ENCODE data around the gene ARPP19.
"Not testable (repeated sequence)": the region's sequence is repeated elsewhere in the genome, so short reads cannot be mapped to it uniquely, and the experiment has no call there.

Gene ARPP19

DNA sequence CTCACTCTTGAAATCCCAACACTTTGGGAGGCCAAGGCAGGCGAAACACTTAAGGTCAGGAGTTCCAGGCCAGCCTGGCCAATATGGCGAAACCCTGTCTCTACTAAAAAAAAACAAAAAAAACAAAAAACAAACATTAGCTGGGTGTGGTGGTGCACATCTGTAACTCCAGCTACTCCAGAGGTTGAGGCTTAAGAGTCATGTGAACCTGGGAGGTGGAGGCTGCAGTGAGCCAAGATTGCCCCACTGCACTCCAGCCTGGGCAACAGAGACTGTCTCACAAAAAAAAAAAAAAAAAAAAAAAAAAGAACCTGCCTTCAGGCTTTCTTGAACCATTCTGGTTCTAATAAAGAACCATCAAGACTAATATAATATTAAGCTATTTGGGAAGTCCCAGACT lies 16.5 kb downstream of the ARPP19 start:
- no peak for TF ChIP-seq EZH2phosphoT487 (IDR thresholded peaks at IDR 0.05; ENCODE audit: borderline replicate concordance, low read length)
- TF ChIP-seq, protein P1, sequence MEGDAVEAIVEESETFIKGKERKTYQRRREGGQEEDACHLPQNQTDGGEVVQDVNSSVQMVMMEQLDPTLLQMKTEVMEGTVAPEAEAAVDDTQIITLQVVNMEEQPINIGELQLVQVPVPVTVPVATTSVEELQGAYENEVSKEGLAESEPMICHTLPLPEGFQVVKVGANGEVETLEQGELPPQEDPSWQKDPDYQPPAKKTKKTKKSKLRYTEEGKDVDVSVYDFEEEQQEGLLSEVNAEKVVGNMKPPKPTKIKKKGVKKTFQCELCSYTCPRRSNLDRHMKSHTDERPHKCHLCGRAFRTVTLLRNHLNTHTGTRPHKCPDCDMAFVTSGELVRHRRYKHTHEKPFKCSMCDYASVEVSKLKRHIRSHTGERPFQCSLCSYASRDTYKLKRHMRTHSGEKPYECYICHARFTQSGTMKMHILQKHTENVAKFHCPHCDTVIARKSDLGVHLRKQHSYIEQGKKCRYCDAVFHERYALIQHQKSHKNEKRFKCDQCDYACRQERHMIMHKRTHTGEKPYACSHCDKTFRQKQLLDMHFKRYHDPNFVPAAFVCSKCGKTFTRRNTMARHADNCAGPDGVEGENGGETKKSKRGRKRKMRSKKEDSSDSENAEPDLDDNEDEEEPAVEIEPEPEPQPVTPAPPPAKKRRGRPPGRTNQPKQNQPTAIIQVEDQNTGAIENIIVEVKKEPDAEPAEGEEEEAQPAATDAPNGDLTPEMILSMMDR (IDR thresholded peaks at IDR 0.05; ENCODE audit: low read depth, low read length, poor library complexity, severe bottlenecking), result no peak
- Histone ChIP-seq H3K9me2 (replicated peaks; ENCODE audit: control insufficient read depth, low read length) (no peaks in the 10 kb centered on the region), H3K4me3 (ENCODE audit: low read length) (no peak overlapping the region), H3K4me2 (ENCODE audit: low read length) (no peak overlapping the region), H3K9me3 (ENCODE audit: control insufficient read depth, insufficient read depth, low read length) (no peaks in the 10 kb centered on the region), H3F3A (ENCODE audit: control insufficient read depth, insufficient read depth) (peaks cover 7% of the 10 kb centered on the region; the same call in 1 of the 2 replicates), H4K20me1 (ENCODE audit: control insufficient read depth, insufficient read depth, low read depth, low read length) (0 out of 2 replicates have a peak, but pooled peaks cover 4% of the 10 kb centered on the region), H3K27ac (ENCODE audit: low read depth, low read length) (no peak overlapping the region), H3K79me2 (ENCODE audit: control insufficient read depth, low read length) (peaks cover 48% of the 10 kb centered on the region), H3K4me1 (ENCODE audit: control insufficient read depth, low read length) (peaks cover 27% of the 10 kb centered on the region), H3K27me3 (ENCODE audit: control insufficient read depth, low read length) (no peaks in the 10 kb centered on the region), H3K36me3 (ENCODE audit: control insufficient read depth, low read length) (peaks cover 91% of the 10 kb centered on the region)

DNA sequence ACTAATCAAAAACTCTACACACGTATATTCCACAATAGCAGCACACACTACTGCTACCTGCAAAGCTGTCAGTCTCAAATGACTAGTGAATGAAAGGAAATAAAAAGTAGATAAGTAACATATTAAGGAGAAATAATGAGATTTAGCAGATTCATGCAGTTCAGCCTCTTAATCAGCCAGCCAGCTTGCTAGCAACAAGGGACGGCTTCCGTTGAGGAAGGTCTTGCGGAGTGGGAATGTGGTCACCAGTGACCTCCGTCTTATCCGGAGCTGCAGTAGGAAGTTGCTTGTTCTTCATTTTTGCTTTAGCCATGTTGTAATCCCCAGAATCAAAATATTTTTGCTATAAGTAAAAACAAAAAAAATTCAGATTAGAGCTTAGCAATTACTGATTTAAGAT lies 17.1 kb downstream of the ARPP19 start:
- Histone ChIP-seq H4K20me1 (ENCODE audit: control insufficient read depth, insufficient read depth, low read depth, low read length) (0 out of 2 replicates have a peak, but pooled peaks cover 4% of the 10 kb centered on the region), H3K27ac (ENCODE audit: low read depth, low read length) (no peak overlapping the region), H3K4me3 (ENCODE audit: low read length) (no peak overlapping the region), H3F3A (ENCODE audit: control insufficient read depth, insufficient read depth) (peaks cover 13% of the 10 kb centered on the region; the same call in 1 of the 2 replicates), H3K36me3 (ENCODE audit: control insufficient read depth, low read length) (peaks cover 90% of the 10 kb centered on the region), H3K79me2 (ENCODE audit: control insufficient read depth, low read length) (peaks cover 42% of the 10 kb centered on the region), H3K9me2 (replicated peaks; ENCODE audit: control insufficient read depth, low read length) (no peaks in the 10 kb centered on the region), H3K4me2 (ENCODE audit: low read length) (no peak overlapping the region), H3K27me3 (ENCODE audit: control insufficient read depth, low read length) (no peaks in the 10 kb centered on the region), H3K4me1 (ENCODE audit: control insufficient read depth, low read length) (peaks cover 25% of the 10 kb centered on the region), H3K9me3 (ENCODE audit: control insufficient read depth, insufficient read depth, low read length) (no peaks in the 10 kb centered on the region)
- TF ChIP-seq, protein P1 (IDR thresholded peaks at IDR 0.05; ENCODE audit: low read depth, low read length, poor library complexity, severe bottlenecking), result no peak
- no peak for TF ChIP-seq EZH2phosphoT487 (IDR thresholded peaks at IDR 0.05; ENCODE audit: borderline replicate concordance, low read length)

DNA sequence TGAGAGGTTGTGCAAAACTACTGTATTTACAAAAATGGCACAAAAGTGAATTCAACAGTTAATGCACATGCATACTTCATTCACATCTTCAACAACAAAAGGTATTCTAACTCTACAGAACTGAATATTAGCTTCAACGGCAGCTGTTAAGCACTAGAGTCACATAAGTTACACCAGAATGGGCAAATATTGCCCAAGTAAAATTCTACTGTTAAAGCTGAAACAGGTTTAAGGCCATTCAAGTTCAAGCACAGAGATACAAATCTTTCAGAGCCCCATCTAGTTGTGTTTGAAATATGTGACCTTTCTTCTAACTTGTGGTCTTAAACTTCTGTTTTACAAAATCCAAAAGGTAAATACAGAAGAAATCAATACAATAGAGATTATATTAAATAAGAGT lies 17.6 kb downstream of the ARPP19 start:
- H3K4me3 ChIP-seq (ENCODE audit: low read length); H3K9me2 ChIP-seq (replicated peaks; ENCODE audit: control insufficient read depth, low read length); H3K4me2 ChIP-seq (ENCODE audit: low read length); H3K9me3 ChIP-seq (ENCODE audit: control insufficient read depth, insufficient read depth, low read length); H3K27ac ChIP-seq (ENCODE audit: low read depth, low read length); H4K20me1 ChIP-seq (ENCODE audit: control insufficient read depth, insufficient read depth, low read depth, low read length); H3K27me3 ChIP-seq (ENCODE audit: control insufficient read depth, low read length): not testable (repeated sequence)
- Histone ChIP-seq H3K4me1 (ENCODE audit: control insufficient read depth, low read length) (peaks cover 19% of the 10 kb centered on the region), H3F3A (ENCODE audit: control insufficient read depth, insufficient read depth) (peaks cover 13% of the 10 kb centered on the region; the same call in 1 of the 2 replicates), H3K79me2 (ENCODE audit: control insufficient read depth, low read length) (peaks cover 37% of the 10 kb centered on the region), H3K36me3 (ENCODE audit: control insufficient read depth, low read length) (peaks cover 90% of the 10 kb centered on the region)

DNA sequence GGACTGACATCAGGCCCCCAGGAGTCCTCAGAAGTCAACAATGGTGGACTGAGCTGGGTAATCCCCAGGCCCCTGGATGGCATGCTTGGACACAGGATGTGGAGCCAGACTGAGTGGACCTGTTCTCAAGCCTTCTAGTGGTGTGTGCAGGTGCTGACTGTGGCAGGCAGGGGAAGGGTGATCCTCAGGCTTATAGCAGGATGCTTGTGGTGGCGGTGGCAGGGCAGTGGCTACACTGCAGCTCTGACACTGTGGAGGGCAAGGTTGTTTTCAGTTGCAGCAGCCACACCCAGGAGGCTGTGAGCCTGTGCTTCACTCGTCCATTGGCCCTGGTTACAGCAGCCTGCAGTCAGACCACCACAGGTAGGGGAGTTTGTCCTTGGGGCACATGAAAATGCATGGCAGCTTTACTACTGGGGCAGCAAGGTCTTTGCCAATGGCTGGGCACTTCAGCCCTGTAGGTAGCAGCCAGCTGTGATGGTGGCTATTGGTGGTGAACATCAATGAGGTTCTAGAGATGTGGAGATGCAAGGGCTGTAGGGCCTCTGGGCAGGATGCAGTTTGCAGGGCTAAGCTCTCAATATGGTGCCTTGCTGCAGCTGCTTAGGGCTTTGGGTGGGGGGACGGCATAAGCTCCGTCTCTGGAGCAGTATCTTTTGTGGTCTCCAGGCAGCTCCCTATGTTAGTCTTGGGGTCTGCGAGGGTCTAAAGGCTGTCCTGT lies 22.6 kb downstream of the ARPP19 start:
- Histone ChIP-seq H3K27ac (ENCODE audit: low read depth, low read length) (no peak overlapping the region), H4K20me1 (ENCODE audit: control insufficient read depth, insufficient read depth, low read depth, low read length) (no peaks in the 10 kb centered on the region), H3K4me2 (ENCODE audit: low read length) (no peak overlapping the region), H3F3A (ENCODE audit: control insufficient read depth, insufficient read depth) (peaks cover 19% of the 10 kb centered on the region), H3K4me3 (ENCODE audit: low read length) (no peak overlapping the region), H3K9me3 (ENCODE audit: control insufficient read depth, insufficient read depth, low read length) (no peaks in the 10 kb centered on the region), H3K79me2 (ENCODE audit: control insufficient read depth, low read length) (no peaks in the 10 kb centered on the region), H3K27me3 (ENCODE audit: control insufficient read depth, low read length) (no peaks in the 10 kb centered on the region), H3K36me3 (ENCODE audit: control insufficient read depth, low read length) (peaks cover 45% of the 10 kb centered on the region), H3K4me1 (ENCODE audit: control insufficient read depth, low read length) (no peaks in the 10 kb centered on the region), H3K9me2 (replicated peaks; ENCODE audit: control insufficient read depth, low read length) (no peaks in the 10 kb centered on the region)
- TF ChIP-seq, protein P1 (IDR thresholded peaks at IDR 0.05; ENCODE audit: low read depth, low read length, poor library complexity, severe bottlenecking), result no peak
- no peak for TF ChIP-seq EZH2phosphoT487 (IDR thresholded peaks at IDR 0.05; ENCODE audit: borderline replicate concordance, low read length)
